ENCODE data around the gene GABRR2. TPM values are rescaled to one million over a fixed set of nuclear protein-coding genes. Genes with fewer than 3 reads are reported as not detected.
A peak's percentile ranks its signal among the peaks of the same experiment; 100 is the strongest.
"Not testable (repeated sequence)": the region's sequence is repeated elsewhere in the genome, so short reads cannot be mapped to it uniquely, and the experiment has no call there.

The GABRR2 gene
- total RNA-seq, 1 donor from 2014 or later: 0.54 TPM

GRCh38 chr6:89335164-89335563, 20.1 kb upstream of the GABRR2 start:
- intact Hi-C loops (cut with DNase I): no loop called here
- no peak for ATAC-seq (ENCODE audit: poor library complexity)

GRCh38 chr6:89330910-89331309, 15.8 kb upstream of the GABRR2 start:
- DNase-seq: no peak
- intact Hi-C loops (cut with DNase I): no loop called here
- ATAC-seq (ENCODE audit: poor library complexity): no peak

More at GRCh38 chr6:89335164-89335563, 20.1 kb upstream of the GABRR2 start:
- no peak for DNase-seq

GRCh38 chr6:89328976-89329375, 13.9 kb upstream of the GABRR2 start:
- ATAC-seq (ENCODE audit: poor library complexity) (no peak), DNase-seq (no peak)
- intact Hi-C loops (cut with DNase I): no loop called here

GRCh38 chr6:89324304-89324703, 9.2 kb upstream of the GABRR2 start:
- no peak for DNase-seq
- ATAC-seq (ENCODE audit: poor library complexity): no peak
- intact Hi-C loops (cut with DNase I): no loop called here

- intact Hi-C loops (cut with DNase I): no loop called here
- DNase-seq (no peak), ATAC-seq (ENCODE audit: poor library complexity) (peak; percentile 32)
Measured at GRCh38 chr6:89323511-89323971, 8.4 kb upstream of the GABRR2 start.

GRCh38 chr6:89321131-89321970, 6.3 kb upstream of the GABRR2 start:
- ATAC-seq (ENCODE audit: poor library complexity) (peak; percentile 68), DNase-seq (no peak)
- intact Hi-C loops (cut with DNase I): no loop called here

- intact Hi-C loops (cut with DNase I): no loop called here
- ATAC-seq (ENCODE audit: poor library complexity) (no peak), DNase-seq (no peak)
Measured at GRCh38 chr6:89320012-89320559, 5.0 kb upstream of the GABRR2 start.

GRCh38 chr6:89317067-89317466, 2.0 kb upstream of the GABRR2 start:
- DNase-seq (no peak), ATAC-seq (ENCODE audit: poor library complexity) (no peak)
- intact Hi-C loops (cut with DNase I): no loop called here

GRCh38 chr6:89314692-89315091, 407 bp downstream of the GABRR2 start:
- ATAC-seq (ENCODE audit: poor library complexity) (no peak), DNase-seq (no peak)
- intact Hi-C loops (cut with DNase I): loop anchor here (5.0 kb wide), 1 partner anchor 53 kb away; no protein-coding TSS in a partner anchor

GRCh38 chr6:89313006-89313405, 2.1 kb downstream of the GABRR2 start:
- DNase-seq (no peak), ATAC-seq (ENCODE audit: poor library complexity) (peak; percentile 84)
- intact Hi-C loops (cut with DNase I): loop anchor here (5.0 kb wide), 1 partner anchor 54 kb away; no protein-coding TSS in a partner anchor

GRCh38 chr6:89311853-89312531, 3.1 kb downstream of the GABRR2 start:
- peak; percentile 80 for DNase-seq
- intact Hi-C loops (cut with DNase I): loop anchor here (5.0 kb wide), 1 partner anchor 55 kb away; no protein-coding TSS in a partner anchor
- ATAC-seq (ENCODE audit: poor library complexity): peak; percentile 81

GRCh38 chr6:89311530-89311852, 3.6 kb downstream of the GABRR2 start:
- ATAC-seq (ENCODE audit: poor library complexity): no peak
- DNase-seq: no peak
- intact Hi-C loops (cut with DNase I): loop anchor here (5.0 kb wide), 1 partner anchor 56 kb away; no protein-coding TSS in a partner anchor

- DNase-seq (no peak), ATAC-seq (ENCODE audit: poor library complexity) (no peak)
- intact Hi-C loops (cut with DNase I): loop anchor here (5.0 kb wide), 1 partner anchor 56 kb away; no protein-coding TSS in a partner anchor
Measured at GRCh38 chr6:89310929-89311328, 4.2 kb downstream of the GABRR2 start.

- ATAC-seq (ENCODE audit: poor library complexity) (no peak), DNase-seq (no peak)
- intact Hi-C loops (cut with DNase I): no loop called here
Measured at GRCh38 chr6:89308525-89309395, 6.3 kb downstream of the GABRR2 start.

- ATAC-seq (ENCODE audit: poor library complexity); DNase-seq; intact Hi-C loops (cut with DNase I): not testable (repeated sequence)
Measured at GRCh38 chr6:89304517-89304916, 10.6 kb downstream of the GABRR2 start.

GRCh38 chr6:89302936-89303335, 12.2 kb downstream of the GABRR2 start:
- intact Hi-C loops (cut with DNase I): no loop called here
- no peak for DNase-seq
- ATAC-seq (ENCODE audit: poor library complexity): no peak

GRCh38 chr6:89302195-89302770, 12.8 kb downstream of the GABRR2 start:
- DNase-seq (no peak), ATAC-seq (ENCODE audit: poor library complexity) (no peak)
- intact Hi-C loops (cut with DNase I): no loop called here

GRCh38 chr6:89301586-89302194, 13.4 kb downstream of the GABRR2 start:
- ATAC-seq (ENCODE audit: poor library complexity): no peak
- no peak for DNase-seq
- intact Hi-C loops (cut with DNase I): no loop called here

Data from Right ventricle myocardium superior (tissue), 1 donor.